Activated CD8-positive, alpha-beta memory T cell treated with anti-CD3 and anti-CD28 coated beads, Interleukin-2, amount 50 U/mL, for 1 hour (primary cell): ENCODE data around the gene BAIAP3.

ENCODE experiments used
- DNase-seq: peaks from one replicate; pipeline ENCODE4 v3.0.0-alpha.2; 2020; ENCODE audit errors: extremely low read depth

The BAIAP3 gene

GRCh38 chr16:1393613-1394176 lies 60.2 kb downstream of the BAIAP3 start:
- DNase-seq, result no peak

GRCh38 chr16:1394367-1394951 lies 61.0 kb downstream of the BAIAP3 start:
- DNase-seq, result no peak

GRCh38 chr16:1395444-1396031 lies 62.1 kb downstream of the BAIAP3 start:
- no peak for DNase-seq

- DNase-seq, result no peak
Measured at GRCh38 chr16:1397779-1398178, 64.3 kb downstream of the BAIAP3 start.

GRCh38 chr16:1398351-1398750 lies 64.9 kb downstream of the BAIAP3 start:
- no peak for DNase-seq
